Stomach (tissue), 9 donors: ENCODE results near the gene HK3. TPM values are rescaled to one million over a fixed set of nuclear protein-coding genes. Genes with fewer than 3 reads are reported as not detected.

Source experiments
- DNase-seq, 2 donors: peaks; one replicate each; pipeline versions ENCODE4 v3.0.0 to v3.0.0-alpha.2; 2013 to 2019
- H3K27ac ChIP-seq, 5 donors: fragments of 200-600 bp in 4 of 5; sonication (generic) in 4 of 5; one replicate each; pipeline ENCODE4 v1.5.1; 2013 to 2019; ENCODE audit warnings: mild to moderate bottlenecking in 1 of 5, moderate library complexity in 1 of 5
- H3K27me3 ChIP-seq, 3 donors: fragments of 200-600 bp; sonication (generic); one replicate each; pipeline ENCODE4 v1.5.1; 2017 to 2019; ENCODE audit warnings: mixed run types in 1 of 3
- H3K36me3 ChIP-seq, 4 donors: fragments of 200-600 bp; sonication (generic); 1 replicate in 3 of 4; 2 replicates in 1 of 4; pipeline ENCODE4 v1.5.1; 2016 to 2019
- H3K4me1 ChIP-seq, 4 donors: fragments of 200-600 bp; sonication (generic); one replicate each; pipeline ENCODE4 v1.5.1; 2016 to 2019
- H3K4me3 ChIP-seq, 4 donors: fragments of 200-600 bp; sonication (generic) in 3 of 4; one replicate each; pipeline ENCODE4 v1.5.1; 2016 to 2019; ENCODE audit warnings: mild to moderate bottlenecking in 1 of 4
- H3K9me3 ChIP-seq, 4 donors: fragments of 200-600 bp; sonication (generic); one replicate each; pipeline ENCODE4 v1.5.1; 2016 to 2019
- EP300 ChIP-seq: sonication (generic); formaldehyde crosslinking; IDR thresholded peaks from one replicate; pipeline ENCODE4 v1.6.1; 2017; ENCODE audit warnings: antibody characterized with exemption
- POLR2A ChIP-seq, 4 donors: fragments of 450-650 bp; IDR thresholded peaks; one replicate each; pipeline ENCODE4 v1.6.1; 2016; ENCODE audit warnings: antibody characterized with exemption in 4 of 4, control low read depth in 2 of 4, mild to moderate bottlenecking in 1 of 4, moderate library complexity in 1 of 4
- POLR2AphosphoS5 ChIP-seq, 3 donors: sonication (generic); formaldehyde crosslinking; IDR thresholded peaks; one replicate each; pipeline ENCODE4 v1.6.1; 2016; ENCODE audit warnings: antibody characterized with exemption in 3 of 3
- WGBS, 5 donors: extraction: QIAGEN DNeasy Blood & Tissue Kit in 3 of 5; methylation state at CpG; one replicate each; pipeline versions ENCODE4 v1.1.5 to v1.1.7; 2013 to 2018; 5-methylcytosine and 5-hydroxymethylcytosine counted together
- intact Hi-C: fragments of 100-400 bp; cut with DNase I; formaldehyde crosslinking; loops from one replicate; pipeline ENCODE4 v1.15.1; 2023; ENCODE audit warnings: low total_unique reads
- polyA plus RNA-seq, 3 donors: library from polyadenylated mRNA; stranded (reverse); fragments of 200-250 nt; gene quantifications; one replicate each; pipeline ENCODE4 v1.2.3, GENCODE V29; 2013
- total RNA-seq, 5 donors: library from RNA; depleted of rRNA; stranded (reverse); fragments of >200 nt; gene quantifications; one replicate each; pipeline versions ENCODE4 v1.1.0 to v1.2.3, GENCODE V29; 2014 to 2016
- TF ChIP-seq, protein P1 (sequence below), 7 experiments: fragments of 450-650 bp in 4 of 7; fragments of 200-600 bp in 3 of 7; sonication (generic) in 3 of 7; IDR thresholded peaks; one replicate each; pipeline ENCODE4 v1.5.1; 2016 to 2019; ENCODE audit warnings: antibody characterized with exemption in 7 of 7, control low read depth in 2 of 7, mild to moderate bottlenecking in 1 of 7
- donor health status: healthy with polysubstance abuse.
- donor health status: Bipolar disorder and iron deficiency.
- donor health status: healthy.

HK3 gene
- total and polyA plus RNA-seq, 8 donors, result 1.6 to 145 (median 4.2) TPM; not detected in 2

- intact Hi-C loops, result no loop called here
- no peaks in the 10 kb centered on the region for H3K9me3 ChIP-seq
- no peak for TF ChIP-seq POLR2A (IDR thresholded peaks at IDR 0.05)
- no peak for TF ChIP-seq EP300
- TF ChIP-seq POLR2AphosphoS5 (IDR thresholded peaks at IDR 0.05), result no peak
- TF ChIP-seq, protein P1, sequence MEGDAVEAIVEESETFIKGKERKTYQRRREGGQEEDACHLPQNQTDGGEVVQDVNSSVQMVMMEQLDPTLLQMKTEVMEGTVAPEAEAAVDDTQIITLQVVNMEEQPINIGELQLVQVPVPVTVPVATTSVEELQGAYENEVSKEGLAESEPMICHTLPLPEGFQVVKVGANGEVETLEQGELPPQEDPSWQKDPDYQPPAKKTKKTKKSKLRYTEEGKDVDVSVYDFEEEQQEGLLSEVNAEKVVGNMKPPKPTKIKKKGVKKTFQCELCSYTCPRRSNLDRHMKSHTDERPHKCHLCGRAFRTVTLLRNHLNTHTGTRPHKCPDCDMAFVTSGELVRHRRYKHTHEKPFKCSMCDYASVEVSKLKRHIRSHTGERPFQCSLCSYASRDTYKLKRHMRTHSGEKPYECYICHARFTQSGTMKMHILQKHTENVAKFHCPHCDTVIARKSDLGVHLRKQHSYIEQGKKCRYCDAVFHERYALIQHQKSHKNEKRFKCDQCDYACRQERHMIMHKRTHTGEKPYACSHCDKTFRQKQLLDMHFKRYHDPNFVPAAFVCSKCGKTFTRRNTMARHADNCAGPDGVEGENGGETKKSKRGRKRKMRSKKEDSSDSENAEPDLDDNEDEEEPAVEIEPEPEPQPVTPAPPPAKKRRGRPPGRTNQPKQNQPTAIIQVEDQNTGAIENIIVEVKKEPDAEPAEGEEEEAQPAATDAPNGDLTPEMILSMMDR (IDR thresholded peaks at IDR 0.05), result no peak
- no peak overlapping the region for H3K27ac ChIP-seq
- peaks cover 0 to 7% (median 3%) of the 10 kb centered on the region in 4 donors for H3K4me1 ChIP-seq
- DNase-seq, result no peak
- no peak overlapping the region for H3K4me3 ChIP-seq
- no peaks in the 10 kb centered on the region for H3K27me3 ChIP-seq
- H3K36me3 ChIP-seq, result peaks cover 17 to 80% (median 67%) of the 10 kb centered on the region in 4 donors
- WGBS, 5 donors, result 39 to 90% (median 85%) methylated on average over 1 of the region's 1 CpG
Measured at GRCh38 chr5:176935017-176935416, 35.9 kb upstream of the HK3 start.

DNA sequence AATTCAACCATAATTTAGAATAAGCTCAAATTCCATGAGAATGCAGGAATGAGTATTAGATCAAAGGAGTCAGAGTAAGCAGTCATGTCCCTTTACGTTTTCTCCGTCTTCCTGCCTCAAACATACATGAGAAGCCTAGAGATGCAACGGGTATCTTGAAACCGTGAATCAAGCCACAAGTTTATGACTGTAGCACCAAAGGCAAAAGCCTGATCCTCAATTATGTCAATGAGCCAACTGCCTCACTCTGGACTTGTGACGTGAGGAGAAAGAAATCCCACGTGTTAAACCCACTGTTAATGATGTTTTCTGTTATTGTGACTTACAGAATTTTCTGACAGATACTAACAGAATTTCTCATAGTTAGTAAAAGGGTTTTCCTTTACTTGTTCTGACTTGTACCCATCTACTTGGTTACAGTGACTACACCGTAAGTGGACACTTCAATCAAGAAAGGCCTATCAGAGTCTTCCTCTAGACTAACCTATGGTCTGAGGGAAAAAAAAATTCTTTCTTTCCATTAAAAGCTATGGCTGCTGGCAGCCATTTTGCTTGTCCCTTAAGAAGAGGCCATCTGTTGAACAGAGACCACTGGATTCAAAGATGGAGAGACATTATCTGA, 35.3 kb upstream of the HK3 start:
- no peak overlapping the region for H3K27ac ChIP-seq
- peaks cover 17 to 78% (median 64%) of the 10 kb centered on the region in 4 donors for H3K36me3 ChIP-seq
- DNase-seq, result no peak
- no peak overlapping the region for H3K4me3 ChIP-seq
- no peak for TF ChIP-seq POLR2A (IDR thresholded peaks at IDR 0.05)
- TF ChIP-seq POLR2AphosphoS5 (IDR thresholded peaks at IDR 0.05), result no peak
- TF ChIP-seq, protein P1 (IDR thresholded peaks at IDR 0.05), result no peak
- no peak for TF ChIP-seq EP300
- H3K9me3 ChIP-seq, result no peaks in the 10 kb centered on the region
- intact Hi-C loops, result no loop called here
- WGBS, 5 donors, result 86 to 93% (median 91%) methylated on average over 7 of the region's 7 CpGs
- peaks cover 0 to 7% (median 3%) of the 10 kb centered on the region in 4 donors for H3K4me1 ChIP-seq
- no peaks in the 10 kb centered on the region for H3K27me3 ChIP-seq

DNA sequence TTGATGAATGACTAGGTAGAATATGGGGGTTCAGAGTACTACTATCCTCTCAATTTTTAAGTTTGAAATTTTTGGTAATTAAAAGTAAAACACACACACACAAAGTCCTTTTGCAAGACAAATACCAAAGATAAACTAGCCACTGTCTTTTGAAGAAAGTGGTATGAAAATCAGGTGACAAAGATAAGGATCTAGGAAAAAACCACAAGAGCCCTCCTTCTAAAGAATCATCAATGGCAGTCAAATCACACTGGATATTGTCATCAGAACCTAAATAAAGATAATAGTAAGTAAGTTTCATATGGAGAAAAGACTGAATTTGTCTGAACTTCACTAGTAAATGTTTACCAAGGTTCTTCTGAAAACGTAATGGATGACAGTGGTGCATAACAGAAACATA, 30.5 kb upstream of the HK3 start:
- Histone ChIP-seq H3K4me3 (no peak overlapping the region), H3K36me3 (peaks cover 9 to 62% (median 54%) of the 10 kb centered on the region in 4 donors), H3K9me3 (no peaks in the 10 kb centered on the region), H3K27me3 (no peaks in the 10 kb centered on the region), H3K4me1 (no peaks in the 10 kb centered on the region), H3K27ac (no peak overlapping the region)
- intact Hi-C loops, result no loop called here
- DNase-seq, result no peak
- TF ChIP-seq EP300 (no peak), POLR2AphosphoS5 (IDR thresholded peaks at IDR 0.05) (no peak), POLR2A (IDR thresholded peaks at IDR 0.05) (no peak)
- TF ChIP-seq, protein P1 (IDR thresholded peaks at IDR 0.05), result no peak
- WGBS, 5 donors, result 77 to 91% (median 90%) methylated on average over 1 of the region's 1 CpG

GRCh38 chr5:176927562-176927961, 28.4 kb upstream of the HK3 start:
- WGBS, 5 donors, result 85 to 97% (median 96%) methylated on average over 3 of the region's 3 CpGs
- DNase-seq, result no peak
- no peaks in the 10 kb centered on the region for H3K27me3 ChIP-seq
- H3K4me1 ChIP-seq, result no peaks in the 10 kb centered on the region
- intact Hi-C loops, result no loop called here
- no peak overlapping the region for H3K4me3 ChIP-seq
- TF ChIP-seq, protein P1 (IDR thresholded peaks at IDR 0.05), result no peak
- TF ChIP-seq EP300, result no peak
- TF ChIP-seq POLR2A (IDR thresholded peaks at IDR 0.05), result no peak
- TF ChIP-seq POLR2AphosphoS5 (IDR thresholded peaks at IDR 0.05), result no peak
- H3K36me3 ChIP-seq, result peaks cover 9 to 49% (median 38%) of the 10 kb centered on the region in 4 donors
- no peaks in the 10 kb centered on the region for H3K9me3 ChIP-seq
- H3K27ac ChIP-seq, result no peak overlapping the region
